ENCODE results near the gene TBC1D4.
A peak's percentile ranks its signal among the peaks of the same experiment; 100 is the strongest.
"Not testable (repeated sequence)": the region's sequence is repeated elsewhere in the genome, so short reads cannot be mapped to it uniquely, and the experiment has no call there.

Gene TBC1D4

DNA sequence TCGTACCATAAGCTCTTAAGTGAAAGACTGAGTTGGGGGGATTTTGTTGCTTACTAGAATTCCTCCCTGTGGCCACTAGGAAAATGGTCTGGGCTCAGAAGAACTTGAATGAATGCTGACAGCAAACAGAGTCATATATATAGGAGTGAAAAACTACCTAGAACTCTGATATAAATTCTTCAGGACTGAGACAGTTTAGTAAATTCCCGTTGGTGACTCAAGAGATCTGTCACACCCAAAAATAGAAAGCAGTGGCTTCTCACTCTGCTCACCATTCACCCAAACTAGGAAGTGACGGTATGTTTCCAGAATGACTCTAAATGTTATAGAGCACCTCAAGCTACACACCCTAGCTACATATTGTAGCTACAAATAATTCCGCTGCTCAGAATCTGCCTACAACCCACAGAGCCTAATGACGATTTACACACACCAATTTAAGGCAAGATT is 116.2 kb downstream of the TBC1D4 start:
- no peaks in the 10 kb centered on the region for H3K9me3 Mint-ChIP-seq
- H3K27me3 Mint-ChIP-seq, result no peaks in the 10 kb centered on the region
- H3K36me3 Mint-ChIP-seq (ENCODE audit: low read depth), result no peaks in the 10 kb centered on the region
- DNase-seq, result no peak
- peak overlapping the region; percentile 60 for H3K4me3 Mint-ChIP-seq
- H3K4me1 Mint-ChIP-seq (ENCODE audit: low read depth), result peaks cover 55% of the 10 kb centered on the region
- peak overlapping the region; percentile 96 for H3K27ac Mint-ChIP-seq

DNA sequence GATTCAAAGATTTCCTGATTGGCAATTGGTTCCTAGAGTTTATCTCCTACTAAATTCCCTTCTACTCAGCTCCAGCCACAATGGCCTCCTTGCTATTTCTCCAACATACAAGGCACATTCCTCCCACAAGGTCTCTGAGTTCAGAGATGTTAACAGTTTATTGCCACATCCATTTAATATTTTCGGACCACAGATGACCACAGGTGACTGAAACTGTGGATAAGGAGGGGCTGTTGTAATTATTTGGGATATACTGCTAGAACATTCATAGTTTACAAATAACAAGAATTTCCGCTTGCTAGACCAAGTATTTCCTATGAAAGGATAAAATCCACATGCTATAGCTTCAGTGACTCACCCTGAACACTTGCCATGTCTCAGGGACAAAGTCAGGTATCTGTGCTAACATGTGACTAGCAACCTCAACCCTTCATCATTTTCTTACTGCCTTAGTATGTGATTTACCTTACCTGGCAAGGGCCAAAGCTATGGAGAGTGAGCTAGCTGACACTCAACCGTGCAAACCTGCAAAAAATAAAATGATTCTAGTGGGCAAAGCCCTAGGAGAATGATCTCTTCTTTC is 117.7 kb downstream of the TBC1D4 start:
- H3K27ac Mint-ChIP-seq, result peak overlapping the region; percentile 64
- peaks cover 59% of the 10 kb centered on the region for H3K4me1 Mint-ChIP-seq (ENCODE audit: low read depth)
- H3K27me3 Mint-ChIP-seq, result no peaks in the 10 kb centered on the region
- no peak for DNase-seq
- H3K9me3 Mint-ChIP-seq, result no peaks in the 10 kb centered on the region
- no peak overlapping the region for H3K4me3 Mint-ChIP-seq
- H3K36me3 Mint-ChIP-seq (ENCODE audit: low read depth), result no peaks in the 10 kb centered on the region

DNA sequence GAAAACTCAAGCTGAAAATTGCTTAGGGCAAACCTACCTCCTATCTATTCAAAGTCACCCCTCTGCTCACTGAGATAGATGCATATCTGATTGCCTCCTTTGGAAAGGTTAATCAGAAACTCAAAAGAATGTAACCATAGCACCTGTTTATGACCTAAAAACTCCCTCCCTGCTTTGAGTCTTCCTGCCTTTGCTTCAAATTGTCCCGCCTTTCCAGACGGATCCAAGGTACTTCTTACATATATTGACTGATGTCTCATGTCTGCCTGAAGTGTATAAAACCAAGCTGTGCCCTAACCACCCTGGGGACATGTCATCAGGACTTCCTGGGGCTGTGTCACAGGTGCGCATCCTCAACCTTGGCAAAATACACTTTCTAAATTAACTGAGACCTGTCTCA is 118.6 kb downstream of the TBC1D4 start:
- no peak for DNase-seq
- Mint-ChIP-seq H3K27me3 (no peaks in the 10 kb centered on the region), H3K9me3 (no peaks in the 10 kb centered on the region), H3K4me1 (ENCODE audit: low read depth) (peaks cover 57% of the 10 kb centered on the region), H3K36me3 (ENCODE audit: low read depth) (no peaks in the 10 kb centered on the region), H3K4me3 (no peak overlapping the region), H3K27ac (no peak overlapping the region)

DNA sequence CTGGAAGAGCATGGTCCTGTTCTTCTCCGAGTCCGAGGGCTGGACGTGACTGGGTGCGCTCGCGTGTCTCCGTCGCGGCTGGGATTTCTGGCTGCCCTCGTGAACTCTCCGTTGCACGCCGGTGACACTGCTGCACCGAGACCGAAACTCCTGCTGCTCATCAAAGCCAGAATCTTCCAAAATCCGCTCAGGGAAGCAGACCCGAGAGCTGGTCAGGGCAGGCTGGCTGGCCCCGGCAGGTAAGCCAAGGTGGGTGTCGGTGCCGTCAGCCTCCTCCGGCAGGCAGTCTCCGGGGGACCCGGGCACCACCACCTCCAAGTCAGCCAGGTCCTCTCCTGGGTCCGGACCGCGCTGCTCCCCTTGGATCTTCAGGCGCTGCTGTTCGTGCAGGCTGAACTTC is 119.9 kb downstream of the TBC1D4 start:
- Mint-ChIP-seq H3K36me3 (ENCODE audit: low read depth) (no peaks in the 10 kb centered on the region), H3K9me3 (no peaks in the 10 kb centered on the region), H3K4me1 (ENCODE audit: low read depth) (peaks cover 59% of the 10 kb centered on the region), H3K27ac (no peak overlapping the region), H3K4me3 (no peak overlapping the region), H3K27me3 (no peaks in the 10 kb centered on the region)
- DNase-seq, result no peak

DNA sequence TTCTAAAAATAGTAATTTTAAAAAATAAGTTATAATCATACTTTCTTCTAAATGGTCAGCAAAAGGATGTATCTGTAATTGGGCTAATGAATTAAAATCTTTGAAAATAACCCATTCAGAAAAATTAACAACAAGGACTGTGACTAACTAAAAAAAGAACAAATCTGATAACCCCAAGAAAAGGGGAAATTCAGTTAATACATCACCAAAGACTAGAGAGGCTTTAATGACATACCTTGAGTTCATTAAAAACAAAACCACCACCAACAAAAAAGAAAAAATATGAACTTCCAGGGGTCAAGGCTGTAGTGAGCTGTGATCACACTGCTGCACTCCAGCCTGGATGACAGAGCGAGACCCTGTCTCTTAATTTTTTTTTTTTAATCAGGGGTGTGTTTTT is 121.8 kb downstream of the TBC1D4 start:
- H3K9me3 Mint-ChIP-seq, result no peaks in the 10 kb centered on the region
- no peak overlapping the region for H3K4me3 Mint-ChIP-seq
- H3K4me1 Mint-ChIP-seq (ENCODE audit: low read depth), result peaks cover 40% of the 10 kb centered on the region

DNA sequence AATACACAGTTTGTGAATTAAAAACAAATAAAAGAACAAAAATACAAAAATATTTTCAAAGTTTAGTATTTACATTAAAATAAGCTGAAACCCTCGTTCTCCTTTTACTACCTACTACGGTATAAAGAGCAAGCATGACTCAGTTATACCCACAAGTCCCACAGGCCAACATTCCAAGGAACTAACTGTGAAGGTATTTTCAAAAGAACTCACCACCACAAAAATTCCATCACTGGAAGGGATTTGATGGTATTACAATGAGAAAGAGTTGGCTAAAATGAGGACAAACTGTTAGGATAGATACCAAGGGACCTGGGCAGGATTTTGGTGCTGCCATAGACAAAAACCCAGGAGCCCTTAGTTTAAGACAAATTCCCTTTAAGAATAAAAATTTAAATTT is 122.7 kb downstream of the TBC1D4 start:
- H3K4me3 Mint-ChIP-seq, result no peak overlapping the region
- H3K27ac Mint-ChIP-seq, result no peak overlapping the region
- H3K9me3 Mint-ChIP-seq, result no peaks in the 10 kb centered on the region
- no peaks in the 10 kb centered on the region for H3K27me3 Mint-ChIP-seq
- DNase-seq, result no peak
- no peaks in the 10 kb centered on the region for H3K36me3 Mint-ChIP-seq (ENCODE audit: low read depth)
- peaks cover 32% of the 10 kb centered on the region for H3K4me1 Mint-ChIP-seq (ENCODE audit: low read depth)

More for the DNA sequence above, 121.8 kb downstream of the TBC1D4 start:
- no peaks in the 10 kb centered on the region for H3K36me3 Mint-ChIP-seq (ENCODE audit: low read depth)
- no peak overlapping the region for H3K27ac Mint-ChIP-seq
- no peaks in the 10 kb centered on the region for H3K27me3 Mint-ChIP-seq
- DNase-seq, result no peak

DNA sequence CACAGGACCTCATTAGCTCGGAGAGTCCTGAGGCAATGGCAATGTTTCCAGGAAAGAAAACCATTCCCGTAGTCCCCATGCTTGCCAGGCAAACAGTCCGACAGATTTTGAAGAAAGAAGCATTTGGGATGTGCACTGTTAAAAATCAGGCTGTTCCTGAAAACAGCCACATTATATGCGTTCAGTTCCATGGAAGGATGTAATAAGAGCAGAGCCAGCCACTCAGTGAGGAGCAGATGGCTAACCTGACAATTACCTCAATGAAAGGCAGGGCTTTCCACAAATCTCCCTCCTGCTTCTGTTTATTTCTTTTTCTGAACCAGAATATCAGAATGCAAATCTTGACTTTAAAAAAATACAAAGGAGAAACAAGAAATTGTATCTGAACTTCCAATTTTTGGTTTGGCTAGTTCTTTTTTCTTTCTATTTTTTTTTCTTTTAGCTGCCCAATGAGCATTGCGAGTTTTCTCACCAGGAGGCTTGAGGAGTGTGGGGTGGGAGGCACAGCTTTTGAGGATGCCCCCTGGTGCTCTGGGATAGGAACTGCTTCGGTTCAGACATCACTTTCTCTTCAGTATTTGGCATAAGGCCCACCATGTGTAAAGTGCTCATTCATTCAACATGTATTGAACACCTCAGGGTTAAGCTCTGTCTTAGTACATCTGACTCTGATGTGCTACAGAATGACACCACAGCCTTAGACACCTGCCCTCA is 124.2 kb downstream of the TBC1D4 start:
- Mint-ChIP-seq H3K36me3 (ENCODE audit: low read depth) (no peaks in the 10 kb centered on the region), H3K27ac (peak overlapping the region; percentile 66), H3K4me3 (no peak overlapping the region), H3K4me1 (ENCODE audit: low read depth) (peaks cover 27% of the 10 kb centered on the region), H3K9me3 (no peaks in the 10 kb centered on the region), H3K27me3 (no peaks in the 10 kb centered on the region)
- peak; percentile 55 for DNase-seq

DNA sequence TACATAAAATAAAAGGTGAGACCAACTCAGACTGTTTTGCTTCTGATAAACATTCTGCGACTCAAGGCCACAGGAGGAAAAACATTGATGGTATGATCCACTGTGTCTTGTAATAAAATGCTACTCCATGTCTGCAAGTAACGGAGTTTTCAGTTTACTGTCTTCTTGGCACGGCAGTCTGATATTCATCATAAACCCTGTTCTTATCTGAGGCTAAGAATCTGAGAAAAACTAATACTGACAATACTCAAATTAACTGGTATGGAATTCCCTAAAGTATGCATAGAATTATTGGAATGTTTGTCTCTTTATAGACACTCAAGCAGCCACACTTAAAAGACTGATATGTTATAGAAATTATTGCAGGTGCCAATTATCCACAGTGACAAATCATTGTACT is 125.5 kb downstream of the TBC1D4 start:
- DNase-seq, result no peak
- H3K36me3 Mint-ChIP-seq (ENCODE audit: low read depth), result no peaks in the 10 kb centered on the region
- peaks cover 27% of the 10 kb centered on the region for H3K4me1 Mint-ChIP-seq (ENCODE audit: low read depth)
- no peak overlapping the region for H3K27ac Mint-ChIP-seq
- no peaks in the 10 kb centered on the region for H3K9me3 Mint-ChIP-seq
- H3K4me3 Mint-ChIP-seq, result no peak overlapping the region
- H3K27me3 Mint-ChIP-seq, result no peaks in the 10 kb centered on the region

DNA sequence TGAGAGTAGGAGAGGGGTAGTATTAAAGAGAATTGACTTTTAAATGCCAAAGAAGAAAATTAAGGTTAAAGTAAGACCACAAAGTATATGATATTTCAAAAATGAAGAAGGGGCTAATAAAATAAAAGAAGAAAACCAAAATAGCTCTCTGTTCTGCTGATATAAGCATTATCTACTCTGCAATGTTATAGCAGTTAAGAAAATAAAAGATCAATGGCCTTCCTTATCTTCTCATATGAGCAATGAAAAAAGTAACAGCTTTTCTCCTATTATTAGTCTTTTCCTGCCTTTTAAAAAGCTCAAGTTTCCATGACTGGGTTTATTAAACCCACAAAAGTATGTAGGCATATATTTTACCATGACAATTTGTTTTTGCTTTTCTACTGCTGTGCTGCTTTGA is 126.4 kb downstream of the TBC1D4 start:
- DNase-seq, result no peak
- H3K27me3 Mint-ChIP-seq, result no peaks in the 10 kb centered on the region
- peaks cover 27% of the 10 kb centered on the region for H3K4me1 Mint-ChIP-seq (ENCODE audit: low read depth)
- H3K36me3 Mint-ChIP-seq (ENCODE audit: low read depth), result no peaks in the 10 kb centered on the region
- H3K9me3 Mint-ChIP-seq, result no peaks in the 10 kb centered on the region
- H3K4me3 Mint-ChIP-seq, result no peak overlapping the region
- H3K27ac Mint-ChIP-seq, result no peak overlapping the region

DNA sequence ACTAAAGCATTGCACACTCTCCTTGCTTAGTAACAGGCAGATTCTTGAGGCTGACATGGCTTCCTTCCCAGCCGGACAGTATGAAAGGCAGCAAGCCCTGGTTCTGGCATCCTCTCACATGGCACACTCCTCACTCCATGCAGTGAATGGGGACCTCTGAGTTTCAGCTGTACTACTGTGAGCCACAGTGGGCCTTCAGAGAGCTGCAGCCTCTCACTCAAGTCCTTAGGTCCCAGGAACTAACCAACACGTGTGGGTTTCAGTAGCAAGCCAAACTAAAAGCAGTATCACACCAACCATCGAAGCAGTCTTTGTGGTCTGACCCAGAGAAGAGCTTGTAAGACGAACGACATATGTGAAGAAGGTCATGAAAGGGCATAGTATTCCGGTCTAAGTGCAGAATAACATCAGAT is 128.2 kb downstream of the TBC1D4 start:
- Mint-ChIP-seq H3K27ac (no peak overlapping the region), H3K36me3 (ENCODE audit: low read depth) (no peaks in the 10 kb centered on the region), H3K27me3 (no peaks in the 10 kb centered on the region), H3K4me1 (ENCODE audit: low read depth) (peaks cover 20% of the 10 kb centered on the region), H3K4me3 (no peak overlapping the region), H3K9me3 (no peaks in the 10 kb centered on the region)
- DNase-seq, result no peak

DNA sequence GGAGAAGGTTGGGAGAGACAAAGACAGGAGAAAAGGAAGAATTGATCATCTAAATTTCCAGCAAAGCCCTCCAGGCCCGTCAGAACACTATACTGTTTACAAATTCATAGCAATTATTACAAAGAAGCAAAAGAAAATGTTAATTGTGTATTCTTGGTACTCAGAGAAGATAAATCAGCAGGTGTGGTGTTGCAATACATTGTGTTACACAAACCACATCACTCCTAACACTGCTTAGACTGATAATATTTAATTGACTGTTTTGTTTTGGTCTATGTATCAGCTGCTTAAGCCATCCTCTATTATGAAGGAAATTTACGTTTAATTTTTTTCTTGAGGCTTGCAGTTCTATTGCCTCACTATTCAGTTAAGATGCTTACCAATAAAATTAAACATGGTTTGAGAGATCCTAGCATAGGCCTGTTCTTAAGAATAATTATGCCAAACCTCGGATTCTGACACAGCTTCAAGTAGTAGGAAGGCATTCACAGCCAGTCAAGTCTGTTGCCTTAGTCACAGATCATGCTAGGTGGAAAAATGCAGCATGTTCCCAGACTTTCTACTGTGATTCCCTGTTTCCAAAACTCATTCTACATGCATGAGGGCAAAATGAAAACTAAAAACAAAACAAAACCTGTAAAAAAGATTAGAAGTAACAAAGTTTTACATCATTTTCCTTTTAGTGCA is 129.2 kb downstream of the TBC1D4 start:
- no peak for DNase-seq
- H3K27me3 Mint-ChIP-seq, result no peaks in the 10 kb centered on the region
- H3K36me3 Mint-ChIP-seq (ENCODE audit: low read depth), result no peaks in the 10 kb centered on the region
- peaks cover 16% of the 10 kb centered on the region for H3K4me1 Mint-ChIP-seq (ENCODE audit: low read depth)
- H3K27ac Mint-ChIP-seq, result no peak overlapping the region
- no peaks in the 10 kb centered on the region for H3K9me3 Mint-ChIP-seq
- H3K4me3 Mint-ChIP-seq, result no peak overlapping the region

DNA sequence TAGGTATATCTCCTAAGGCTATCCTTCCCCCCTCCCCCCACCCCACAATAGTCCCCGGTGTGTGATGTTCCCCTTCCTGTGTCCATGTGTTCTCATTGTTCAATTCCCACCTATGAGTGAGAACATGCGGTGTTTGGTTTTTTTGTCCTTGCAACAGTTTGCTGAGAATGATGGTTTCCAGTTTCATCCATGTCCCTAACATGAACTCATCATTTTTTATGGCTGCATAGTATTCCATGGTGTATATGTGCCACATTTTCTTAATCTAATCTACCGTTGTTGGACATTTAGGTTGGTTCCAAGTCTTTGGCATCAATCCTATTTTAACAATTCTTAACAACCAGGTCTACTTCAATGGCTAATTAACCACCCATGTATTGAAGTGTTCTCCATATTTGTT is 130.4 kb downstream of the TBC1D4 start:
- H3K4me3 Mint-ChIP-seq; H3K9me3 Mint-ChIP-seq; H3K27ac Mint-ChIP-seq; H3K36me3 Mint-ChIP-seq (ENCODE audit: low read depth); H3K27me3 Mint-ChIP-seq; DNase-seq: not testable (repeated sequence)
- peaks cover 15% of the 10 kb centered on the region for H3K4me1 Mint-ChIP-seq (ENCODE audit: low read depth)

DNA sequence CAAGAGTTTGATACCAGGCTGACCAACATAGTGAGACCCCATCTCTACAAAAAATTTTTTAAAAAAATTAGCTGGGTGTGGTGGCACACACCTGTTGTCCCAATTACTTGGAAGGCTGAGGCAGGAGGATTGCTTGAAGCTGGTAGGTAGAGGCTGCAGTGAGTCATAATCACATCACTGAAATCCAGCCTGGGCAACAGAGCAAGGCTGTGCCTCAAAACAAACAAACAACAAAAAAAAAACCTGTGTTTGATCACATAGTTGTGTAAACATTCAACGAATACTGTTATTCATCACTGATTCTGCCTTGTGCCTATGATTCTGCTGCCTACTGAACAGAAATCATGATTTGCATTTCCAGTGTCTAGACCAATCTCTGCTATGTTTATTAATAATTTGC is 134.0 kb downstream of the TBC1D4 start:
- Mint-ChIP-seq H3K27ac (no peak overlapping the region), H3K9me3 (no peaks in the 10 kb centered on the region), H3K36me3 (ENCODE audit: low read depth) (no peaks in the 10 kb centered on the region), H3K4me3 (no peak overlapping the region), H3K4me1 (ENCODE audit: low read depth) (peaks cover 4% of the 10 kb centered on the region), H3K27me3 (no peaks in the 10 kb centered on the region)
- no peak for DNase-seq

DNA sequence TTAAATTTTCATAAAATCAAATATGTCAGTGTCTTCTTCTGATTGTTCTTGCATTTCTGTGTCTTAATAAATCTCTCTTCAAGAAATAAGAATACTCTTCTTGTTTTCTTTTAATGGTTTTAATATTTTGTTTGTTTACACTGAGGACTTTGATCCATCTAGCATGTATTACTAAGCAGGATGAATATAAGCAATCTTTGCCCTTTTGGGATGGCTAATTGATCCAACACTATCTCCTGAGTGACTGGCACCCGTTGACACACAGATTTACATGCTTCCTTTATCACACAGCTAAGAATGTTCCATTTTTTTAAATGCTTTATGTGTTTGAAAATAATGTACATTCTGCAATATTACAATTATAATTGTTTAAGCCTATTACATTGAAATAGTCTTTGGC is 134.5 kb downstream of the TBC1D4 start:
- Mint-ChIP-seq H3K27me3 (no peaks in the 10 kb centered on the region), H3K9me3 (no peaks in the 10 kb centered on the region), H3K4me3 (no peak overlapping the region), H3K36me3 (ENCODE audit: low read depth) (no peaks in the 10 kb centered on the region), H3K4me1 (ENCODE audit: low read depth) (peaks cover 4% of the 10 kb centered on the region), H3K27ac (no peak overlapping the region)
- no peak for DNase-seq

DNA sequence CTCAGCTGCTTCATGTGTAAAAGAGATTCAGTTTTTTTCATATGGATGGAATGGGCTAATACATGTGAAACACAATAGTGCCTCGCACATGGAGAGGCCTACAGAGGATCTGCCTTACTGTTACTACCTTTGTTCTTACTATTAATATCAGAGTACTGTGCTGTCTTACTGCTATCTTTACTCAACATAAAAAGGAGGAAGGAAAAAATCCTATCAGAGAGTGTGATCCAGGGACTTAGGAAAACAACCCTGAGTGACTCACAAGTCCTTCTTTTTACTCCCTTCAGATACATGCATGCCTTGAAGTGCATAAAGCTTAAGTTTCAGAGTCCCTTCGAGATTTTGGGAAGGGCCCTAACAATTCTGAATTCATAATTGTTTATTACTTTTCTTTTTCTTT is 136.8 kb downstream of the TBC1D4 start:
- H3K9me3 Mint-ChIP-seq, result no peaks in the 10 kb centered on the region
- H3K4me1 Mint-ChIP-seq (ENCODE audit: low read depth), result peaks cover 4% of the 10 kb centered on the region
- H3K4me3 Mint-ChIP-seq, result no peak overlapping the region
- H3K36me3 Mint-ChIP-seq (ENCODE audit: low read depth), result no peaks in the 10 kb centered on the region
- H3K27ac Mint-ChIP-seq, result no peak overlapping the region
- H3K27me3 Mint-ChIP-seq, result no peaks in the 10 kb centered on the region
- no peak for DNase-seq
